Measurements from ENCODE around the gene SART3. TPM values are rescaled to one million over a fixed set of nuclear protein-coding genes. Genes with fewer than 3 reads are reported as not detected.

The SART3 gene
- polyA plus RNA-seq, 4 donors: 49.4 to 67.8 (median 56.7) TPM

Other genes starting within 250 kb of the SART3 start
- 1 to 10 TPM; 3.6 to 9.0 (median 6.0) TPM for gene CMKLR1, start 221.9 kb downstream of the SART3 start, polyA plus RNA-seq (ENCODE audit: insufficient read length in 4 of 4)
- gene FICD, start 45.9 kb downstream of the SART3 start, polyA plus RNA-seq (ENCODE audit: insufficient read length in 4 of 4): 1 to 10 TPM; 3.9 to 4.3 (median 3.9) TPM
- 100 to 1,000 TPM in 3 of 4 donors, 10 to 100 TPM in 1; 90.7 to 125 (median 110) TPM for gene ISCU, start 1.4 kb upstream of the SART3 start, polyA plus RNA-seq (ENCODE audit: insufficient read length in 4 of 4)
- gene TMEM119, start 36.9 kb upstream of the SART3 start, polyA plus RNA-seq (ENCODE audit: insufficient read length in 4 of 4): 100 to 1,000 TPM in 1 of 4 donors, 10 to 100 TPM in 3; 20.5 to 102 (median 23.9) TPM
- gene SELPLG, start 72.7 kb upstream of the SART3 start, polyA plus RNA-seq (ENCODE audit: insufficient read length in 4 of 4): 1 to 10 TPM; 2.2 to 4.7 (median 2.3) TPM
- 10 to 100 TPM; 54.6 to 73.5 (median 65.8) TPM for gene CORO1C, start 170.3 kb upstream of the SART3 start, polyA plus RNA-seq (ENCODE audit: insufficient read length in 4 of 4)